ENCODE data around the gene MINK1.

- TF ChIP-seq, protein P1, sequence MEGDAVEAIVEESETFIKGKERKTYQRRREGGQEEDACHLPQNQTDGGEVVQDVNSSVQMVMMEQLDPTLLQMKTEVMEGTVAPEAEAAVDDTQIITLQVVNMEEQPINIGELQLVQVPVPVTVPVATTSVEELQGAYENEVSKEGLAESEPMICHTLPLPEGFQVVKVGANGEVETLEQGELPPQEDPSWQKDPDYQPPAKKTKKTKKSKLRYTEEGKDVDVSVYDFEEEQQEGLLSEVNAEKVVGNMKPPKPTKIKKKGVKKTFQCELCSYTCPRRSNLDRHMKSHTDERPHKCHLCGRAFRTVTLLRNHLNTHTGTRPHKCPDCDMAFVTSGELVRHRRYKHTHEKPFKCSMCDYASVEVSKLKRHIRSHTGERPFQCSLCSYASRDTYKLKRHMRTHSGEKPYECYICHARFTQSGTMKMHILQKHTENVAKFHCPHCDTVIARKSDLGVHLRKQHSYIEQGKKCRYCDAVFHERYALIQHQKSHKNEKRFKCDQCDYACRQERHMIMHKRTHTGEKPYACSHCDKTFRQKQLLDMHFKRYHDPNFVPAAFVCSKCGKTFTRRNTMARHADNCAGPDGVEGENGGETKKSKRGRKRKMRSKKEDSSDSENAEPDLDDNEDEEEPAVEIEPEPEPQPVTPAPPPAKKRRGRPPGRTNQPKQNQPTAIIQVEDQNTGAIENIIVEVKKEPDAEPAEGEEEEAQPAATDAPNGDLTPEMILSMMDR (IDR thresholded peaks at IDR 0.05): no peak
- TF ChIP-seq EZH2 (IDR thresholded peaks at IDR 0.05; ENCODE audit: borderline replicate concordance, insufficient read depth, low read depth, low read length, poor library complexity, severe bottlenecking): no peak
Observed at GRCh38 chr17:4810696-4811290, 22.3 kb upstream of the MINK1 start.
